ENCODE data around the gene CNTNAP5.

Gene CNTNAP5

DNA sequence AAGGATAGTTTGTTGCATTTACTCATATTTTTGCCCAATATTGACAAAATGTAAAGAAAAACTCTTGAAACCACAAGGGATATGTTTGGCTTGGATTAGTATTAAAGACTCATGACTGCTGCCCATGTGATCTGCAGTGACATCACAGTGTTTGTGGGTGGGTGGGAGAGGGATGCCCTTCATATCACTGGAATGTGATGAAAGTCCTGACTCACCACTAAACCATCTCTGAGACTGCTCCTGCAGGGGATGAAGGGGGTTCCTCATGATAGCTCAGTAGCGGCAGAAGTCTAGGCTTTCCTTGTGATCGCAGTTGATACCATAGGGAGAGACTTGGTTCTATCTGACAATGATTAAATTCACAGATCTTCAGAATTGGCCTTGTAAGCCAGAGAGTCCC is 451.2 kb downstream of the CNTNAP5 start:
- no peak for DNase-seq (ENCODE audit: low read depth)

- no peak for DNase-seq (ENCODE audit: low read depth)
Observed at GRCh38 chr2:124478761-124479160, 453.7 kb downstream of the CNTNAP5 start.

DNA sequence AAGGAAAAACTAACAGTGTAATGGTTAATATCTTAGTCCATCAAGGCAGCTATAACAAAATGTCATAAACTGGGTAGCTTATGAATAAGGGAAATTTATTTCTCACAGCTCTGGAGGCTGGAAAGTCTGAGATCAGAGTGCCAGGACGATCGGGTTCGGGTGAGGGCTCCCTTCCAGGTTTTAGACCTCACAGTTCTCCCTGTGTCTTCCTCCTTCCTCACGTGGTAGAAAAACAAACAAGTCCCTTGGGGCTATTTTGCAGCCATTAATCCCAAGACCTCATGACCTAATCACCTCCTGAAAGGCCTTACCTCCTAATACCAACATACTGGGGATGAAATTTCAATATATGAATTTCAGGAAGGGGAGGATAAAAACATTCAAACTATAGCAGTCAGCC is 455.9 kb downstream of the CNTNAP5 start:
- no peak for DNase-seq (ENCODE audit: low read depth)

- no peak for DNase-seq (ENCODE audit: low read depth)
Observed at GRCh38 chr2:124482044-124482443, 457.0 kb downstream of the CNTNAP5 start.

DNA sequence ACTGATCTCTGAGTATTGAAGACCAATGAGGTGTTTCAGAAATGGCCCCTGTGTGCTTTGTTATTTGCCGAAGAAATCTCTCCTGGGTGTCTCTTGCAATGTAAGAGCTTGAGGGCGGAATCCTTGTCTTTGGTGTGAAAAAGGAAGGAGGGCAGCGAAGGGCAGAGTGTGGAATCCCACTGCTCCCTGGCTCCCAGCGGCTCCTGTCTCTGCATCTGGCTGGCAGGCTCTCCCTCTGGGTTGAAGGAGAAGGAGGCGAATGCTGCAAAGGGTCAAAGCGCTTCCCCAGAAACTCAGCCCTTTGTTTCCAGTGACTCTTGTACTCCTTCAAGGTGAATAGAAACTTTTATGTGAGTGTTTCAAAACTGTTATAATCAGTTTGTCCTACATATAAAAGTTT is 457.5 kb downstream of the CNTNAP5 start:
- no peak for DNase-seq (ENCODE audit: low read depth)

- no peak for DNase-seq (ENCODE audit: low read depth)
Observed at GRCh38 chr2:124485659-124486058, 460.6 kb downstream of the CNTNAP5 start.

GRCh38 chr2:124489686-124490085 is 464.6 kb downstream of the CNTNAP5 start:
- DNase-seq (ENCODE audit: low read depth) = no peak

- DNase-seq (ENCODE audit: low read depth) = no peak
Observed at GRCh38 chr2:124501575-124502152, 476.6 kb downstream of the CNTNAP5 start.

DNA sequence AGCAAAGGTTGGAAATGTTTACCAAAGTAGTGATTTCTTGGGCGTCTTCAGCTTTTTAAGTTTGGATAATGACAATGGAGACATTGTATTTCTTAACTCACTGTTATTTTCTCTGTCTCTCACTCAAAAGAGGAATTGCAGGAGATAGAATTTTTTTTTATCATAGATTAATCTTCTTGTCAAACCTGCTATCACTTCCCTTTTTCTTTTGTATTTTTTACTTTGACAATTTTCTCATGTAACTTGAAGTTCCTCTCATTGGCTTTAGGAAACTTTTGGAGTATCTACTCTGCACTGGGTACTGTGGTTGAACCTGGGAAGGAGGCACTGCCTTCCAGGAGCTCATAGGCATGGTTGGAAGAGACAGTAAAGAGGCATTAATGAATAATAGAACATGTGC is 489.1 kb downstream of the CNTNAP5 start:
- DNase-seq (ENCODE audit: low read depth) = no peak

DNA sequence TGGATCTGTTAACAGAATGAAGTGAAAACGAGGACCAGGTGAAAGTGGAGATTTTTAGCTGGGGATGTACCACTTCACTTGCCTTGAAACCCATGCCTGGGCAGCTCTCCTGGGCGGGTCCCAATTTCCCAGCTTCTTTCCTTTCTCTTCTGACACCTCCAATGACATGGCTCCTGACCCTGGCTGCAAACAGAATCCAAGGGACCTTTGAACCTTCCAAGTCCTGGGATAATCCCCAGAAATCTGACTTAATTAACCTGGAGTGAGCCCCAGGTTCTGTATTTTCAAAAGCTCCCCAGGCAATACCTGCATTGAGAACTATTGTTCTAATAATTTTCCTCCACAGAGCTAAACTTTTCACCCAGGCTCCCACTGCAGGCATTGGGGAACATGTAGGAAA is 495.9 kb downstream of the CNTNAP5 start:
- DNase-seq (ENCODE audit: low read depth) = no peak

- DNase-seq (ENCODE audit: low read depth) = no peak
Observed at GRCh38 chr2:124523096-124523495, 498.0 kb downstream of the CNTNAP5 start.

DNA sequence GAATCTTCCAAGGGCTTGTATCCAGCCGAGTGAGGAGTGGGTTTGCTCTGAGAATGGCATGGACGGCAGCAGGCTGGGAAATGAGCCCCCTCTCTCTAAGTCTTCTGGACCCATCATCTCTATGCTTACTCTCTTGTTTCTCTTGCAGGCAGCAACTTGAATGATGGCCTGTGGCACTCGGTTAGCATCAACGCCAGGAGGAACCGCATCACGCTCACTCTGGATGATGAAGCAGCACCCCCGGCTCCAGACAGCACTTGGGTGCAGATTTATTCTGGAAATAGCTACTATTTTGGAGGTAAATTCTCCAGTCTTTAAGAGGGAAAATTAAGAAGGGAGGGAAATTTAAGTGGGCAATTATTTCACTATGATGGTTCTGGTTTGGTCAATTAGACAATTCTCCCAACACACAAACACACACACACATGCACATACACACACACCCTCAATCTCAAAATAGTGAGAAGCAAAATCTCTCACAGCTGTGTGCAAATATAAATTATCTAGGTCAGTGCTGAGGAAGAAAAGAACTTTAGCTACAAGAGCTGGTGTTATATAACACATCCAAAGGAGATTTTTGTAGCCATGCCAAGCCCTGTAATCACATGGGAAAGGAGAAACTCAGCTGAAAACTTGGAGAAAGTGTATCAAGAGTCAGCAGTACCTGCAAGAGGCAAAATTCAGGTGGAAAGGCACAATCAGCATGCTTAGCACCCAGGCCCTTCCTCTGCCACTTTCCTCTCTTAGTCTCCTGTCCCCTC is 499.2 kb downstream of the CNTNAP5 start:
- DNase-seq (ENCODE audit: low read depth) = no peak

- no peak for DNase-seq (ENCODE audit: low read depth)
Observed at GRCh38 chr2:124526221-124526620, 501.1 kb downstream of the CNTNAP5 start.

DNA sequence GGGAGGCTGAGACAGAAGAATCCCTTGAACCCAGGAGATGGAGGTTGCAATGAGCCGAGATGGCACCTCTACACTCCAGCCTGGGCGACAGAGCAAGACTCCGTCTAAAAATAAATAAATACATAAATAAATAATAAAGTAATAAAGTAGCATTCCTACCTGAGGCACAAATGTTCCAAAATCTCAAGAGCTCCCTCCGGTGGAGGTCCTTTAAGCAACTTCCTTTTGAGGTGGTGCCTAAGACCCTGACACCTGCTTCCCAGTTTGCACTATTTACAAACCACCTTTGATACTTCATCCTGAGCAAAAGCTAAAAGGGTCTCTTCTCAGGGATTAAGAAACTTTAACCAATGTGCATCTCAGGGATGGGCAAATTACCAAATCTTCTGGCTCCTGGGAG is 505.1 kb downstream of the CNTNAP5 start:
- no peak for DNase-seq (ENCODE audit: low read depth)

- DNase-seq (ENCODE audit: low read depth) = no peak
Observed at GRCh38 chr2:124533226-124533954, 508.3 kb downstream of the CNTNAP5 start.

DNA sequence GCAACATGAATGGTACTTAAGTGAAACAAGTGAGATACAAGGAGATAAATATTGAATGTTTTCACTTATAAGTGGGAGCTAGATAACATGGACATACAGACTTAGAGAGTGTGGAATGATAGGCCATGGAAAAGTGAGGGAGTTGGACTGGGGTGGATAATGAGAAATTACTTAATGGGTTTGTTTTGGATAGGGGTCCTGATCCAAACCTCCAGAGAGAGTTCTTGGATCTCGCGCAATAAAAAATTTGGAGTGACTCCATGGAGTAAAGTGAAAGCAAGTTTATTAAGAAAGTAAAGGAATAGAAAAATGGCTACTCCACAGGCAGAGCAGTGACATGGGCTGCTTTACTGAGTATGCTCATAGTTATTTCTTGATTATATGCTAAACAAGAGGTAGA is 508.9 kb downstream of the CNTNAP5 start:
- no peak for DNase-seq (ENCODE audit: low read depth)

- DNase-seq (ENCODE audit: low read depth) = no peak
Observed at GRCh38 chr2:124535816-124536215, 510.7 kb downstream of the CNTNAP5 start.

- DNase-seq (ENCODE audit: low read depth) = no peak
Observed at GRCh38 chr2:124536591-124536990, 511.5 kb downstream of the CNTNAP5 start.

DNA sequence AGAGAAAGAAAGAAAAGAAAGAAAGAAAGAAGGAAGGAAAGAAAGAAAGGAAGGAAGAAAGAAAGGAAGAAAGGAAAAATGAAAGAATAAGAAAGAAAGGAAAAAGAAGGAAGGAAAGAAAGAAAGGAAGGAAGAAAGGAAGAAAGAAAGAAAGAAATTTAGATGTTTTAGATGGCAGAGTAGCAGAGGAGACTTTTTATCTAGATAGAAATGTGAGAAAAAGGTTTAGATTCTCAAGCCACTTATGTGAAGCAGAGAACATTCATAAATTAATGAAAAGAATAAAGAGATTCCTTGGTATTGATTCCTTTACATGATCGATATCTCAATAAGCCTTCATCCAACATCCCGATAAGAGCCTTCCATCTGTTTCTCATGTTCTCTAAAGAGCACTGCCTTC is 513.5 kb downstream of the CNTNAP5 start:
- no peak for DNase-seq (ENCODE audit: low read depth)

- DNase-seq (ENCODE audit: low read depth) = no peak
Observed at GRCh38 chr2:124540805-124541204, 515.7 kb downstream of the CNTNAP5 start.

DNA sequence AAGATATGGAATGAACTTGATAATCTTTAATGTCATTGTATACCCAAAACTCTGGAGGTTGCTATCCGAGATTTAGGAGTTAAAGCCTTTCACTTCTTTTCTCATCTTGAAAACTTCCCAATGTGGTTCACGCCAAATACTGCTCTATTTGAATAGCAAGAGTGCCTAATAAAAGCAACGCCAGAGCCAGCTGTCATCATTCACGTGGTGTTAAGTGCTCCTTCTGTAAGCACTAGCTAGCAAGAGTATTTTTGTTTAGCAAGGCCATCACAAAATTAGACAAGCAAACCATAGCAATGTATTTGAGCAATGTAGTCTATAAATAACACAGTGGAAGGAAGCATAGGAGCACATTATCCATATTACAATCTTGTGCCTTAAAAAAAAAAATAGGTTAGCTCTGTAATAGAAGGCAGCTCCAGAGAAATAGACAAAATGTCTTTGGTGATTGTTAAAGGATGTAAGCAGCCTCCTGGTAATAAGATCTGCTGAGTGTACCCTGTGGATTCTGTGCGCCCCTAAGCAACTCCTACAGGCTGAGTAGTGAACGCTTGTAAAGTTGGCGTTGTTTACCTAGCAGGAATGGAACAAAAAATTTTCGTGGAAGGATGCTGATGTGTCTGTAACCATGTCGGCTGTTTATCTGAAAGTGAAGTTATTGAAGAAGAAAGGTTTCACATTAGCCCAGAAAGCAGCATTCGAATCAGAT is 518.0 kb downstream of the CNTNAP5 start:
- DNase-seq (ENCODE audit: low read depth) = no peak

DNA sequence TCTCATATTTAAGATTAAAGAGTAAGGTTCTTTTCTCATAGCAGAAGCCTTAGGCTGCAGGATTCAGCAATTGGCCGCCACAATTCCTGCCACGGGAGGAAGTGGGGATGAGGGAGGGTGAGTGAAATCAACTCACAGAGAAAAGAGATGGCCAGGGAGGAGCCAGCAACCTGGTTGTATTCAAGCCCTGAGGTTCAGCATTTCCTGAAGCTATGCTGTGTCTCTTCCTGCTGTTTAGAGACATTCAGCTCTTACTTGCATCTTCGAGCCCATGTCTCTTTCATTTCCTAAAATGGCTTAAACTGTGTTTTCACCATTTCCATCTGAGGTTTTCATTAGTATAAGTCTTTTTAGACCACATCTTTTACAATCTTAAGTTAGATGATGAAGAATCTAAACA is 522.6 kb downstream of the CNTNAP5 start:
- no peak for DNase-seq (ENCODE audit: low read depth)

Measured in stimulated activated CD8-positive, alpha-beta memory T cell treated with anti-CD3 and anti-CD28 coated beads, Interleukin-15, amount 100 ng/mL, for 1 hour (primary cell).